Endothelial cell of umbilical vein (primary cell): ENCODE measurements around the gene TPH2.

ENCODE experiments used
- EZH2 ChIP-seq: IDR thresholded peaks from 2 replicates; pipeline ENCODE4 v1.6.1; 2012; ENCODE audit warnings: borderline replicate concordance, low read depth, mild to moderate bottlenecking, moderate library complexity, low read length, inconsistent platforms; ENCODE audit not compliant: severe bottlenecking
- FOS ChIP-seq: IDR thresholded peaks from 2 replicates; pipeline ENCODE4 v1.6.1; 2011; ENCODE audit warnings: mild to moderate bottlenecking, low read length, moderate library complexity, borderline replicate concordance; ENCODE audit not compliant: insufficient read depth
- GATA2 ChIP-seq: IDR thresholded peaks from 2 replicates; pipeline ENCODE4 v1.7.0; 2011; ENCODE audit warnings: low read depth, mild to moderate bottlenecking, moderate library complexity, mixed read lengths, low read length; ENCODE audit not compliant: insufficient read length, insufficient read depth
- JUN ChIP-seq: IDR thresholded peaks from 2 replicates; pipeline ENCODE4 v1.6.1; 2011; ENCODE audit warnings: borderline replicate concordance, low read depth; ENCODE audit not compliant: insufficient read length, insufficient read depth
- POLR2A ChIP-seq: IDR thresholded peaks from 2 replicates; pipeline ENCODE4 v1.6.1; 2012; ENCODE audit warnings: low read depth, mild to moderate bottlenecking, control low read depth, low read length
- POLR2AphosphoS5 ChIP-seq: IDR thresholded peaks from 2 replicates; pipeline ENCODE4 v1.6.1; 2012; ENCODE audit warnings: low read depth, mild to moderate bottlenecking, control low read depth, low read length, moderate library complexity; ENCODE audit not compliant: insufficient read depth
- TF ChIP-seq, protein P1 (sequence below), 2 donors: IDR thresholded peaks; 1 replicate in 1 of 2; 2 replicates in 1 of 2; pipeline ENCODE4 v1.5.1; 2011; ENCODE audit warnings: low read length in 2 of 2, mild to moderate bottlenecking in 2 of 2, moderate library complexity in 2 of 2, control low read depth in 1 of 2, inconsistent platforms in 1 of 2, low read depth in 1 of 2; ENCODE audit not compliant: insufficient read depth in 1 of 2; ENCODE audit errors: extremely low read depth in 1 of 2
- TF ChIP-seq, protein P2 (sequence below): IDR thresholded peaks from 2 replicates; pipeline ENCODE4 v1.6.1; 2011; ENCODE audit not compliant: insufficient read depth, insufficient read length

DNA sequence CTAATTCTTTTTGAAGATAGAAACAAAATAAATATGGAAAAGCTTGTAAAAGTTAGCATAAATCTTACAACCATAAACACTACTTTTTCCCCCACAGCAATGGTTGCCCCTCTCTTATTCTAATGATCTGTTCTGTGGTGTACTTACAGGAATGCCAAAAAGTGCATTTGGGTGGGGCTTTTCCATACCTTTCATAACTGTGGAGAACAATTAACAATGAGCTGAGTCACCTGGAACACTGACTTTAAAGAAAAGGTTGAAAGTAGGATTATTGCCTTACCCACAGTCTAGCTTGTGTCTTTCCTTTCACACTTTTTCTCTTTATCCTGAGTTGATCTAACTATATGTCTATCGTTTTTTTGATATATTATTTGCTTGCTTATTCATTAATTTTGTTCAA is 86.9 kb downstream of the TPH2 start:
- TF ChIP-seq, protein P1, sequence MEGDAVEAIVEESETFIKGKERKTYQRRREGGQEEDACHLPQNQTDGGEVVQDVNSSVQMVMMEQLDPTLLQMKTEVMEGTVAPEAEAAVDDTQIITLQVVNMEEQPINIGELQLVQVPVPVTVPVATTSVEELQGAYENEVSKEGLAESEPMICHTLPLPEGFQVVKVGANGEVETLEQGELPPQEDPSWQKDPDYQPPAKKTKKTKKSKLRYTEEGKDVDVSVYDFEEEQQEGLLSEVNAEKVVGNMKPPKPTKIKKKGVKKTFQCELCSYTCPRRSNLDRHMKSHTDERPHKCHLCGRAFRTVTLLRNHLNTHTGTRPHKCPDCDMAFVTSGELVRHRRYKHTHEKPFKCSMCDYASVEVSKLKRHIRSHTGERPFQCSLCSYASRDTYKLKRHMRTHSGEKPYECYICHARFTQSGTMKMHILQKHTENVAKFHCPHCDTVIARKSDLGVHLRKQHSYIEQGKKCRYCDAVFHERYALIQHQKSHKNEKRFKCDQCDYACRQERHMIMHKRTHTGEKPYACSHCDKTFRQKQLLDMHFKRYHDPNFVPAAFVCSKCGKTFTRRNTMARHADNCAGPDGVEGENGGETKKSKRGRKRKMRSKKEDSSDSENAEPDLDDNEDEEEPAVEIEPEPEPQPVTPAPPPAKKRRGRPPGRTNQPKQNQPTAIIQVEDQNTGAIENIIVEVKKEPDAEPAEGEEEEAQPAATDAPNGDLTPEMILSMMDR (IDR thresholded peaks at IDR 0.05; ENCODE audit: extremely low read depth in 1 of 2, insufficient read depth in 1 of 2, low read depth in 1 of 2, low read length in 2 of 2), result no peak
- no peak for TF ChIP-seq JUN
- no peak for TF ChIP-seq POLR2AphosphoS5
- TF ChIP-seq POLR2A, result no peak
- TF ChIP-seq, protein P2, sequence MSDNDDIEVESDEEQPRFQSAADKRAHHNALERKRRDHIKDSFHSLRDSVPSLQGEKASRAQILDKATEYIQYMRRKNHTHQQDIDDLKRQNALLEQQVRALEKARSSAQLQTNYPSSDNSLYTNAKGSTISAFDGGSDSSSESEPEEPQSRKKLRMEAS, result no peak
- no peak for TF ChIP-seq GATA2
- no peak for TF ChIP-seq EZH2
- TF ChIP-seq FOS, result no peak
